ENCODE measurements around the gene LSS. TPM values are rescaled to one million over a fixed set of nuclear protein-coding genes. Genes with fewer than 3 reads are reported as not detected.
"Not testable (repeated sequence)": the region's sequence is repeated elsewhere in the genome, so short reads cannot be mapped to it uniquely, and the experiment has no call there.

Gene LSS
- total RNA-seq, 1 donor from 2014 or later, result 52.7 TPM

- DNase-seq, result no peak
Measured at GRCh38 chr21:46245213-46245915, 16.8 kb upstream of the LSS start.

GRCh38 chr21:46244602-46245001 lies 16.0 kb upstream of the LSS start:
- DNase-seq, result no peak

- no peak for DNase-seq
Measured at GRCh38 chr21:46243960-46244361, 15.4 kb upstream of the LSS start.

GRCh38 chr21:46243325-46243724 lies 14.8 kb upstream of the LSS start:
- DNase-seq, result no peak

- DNase-seq, result not testable (repeated sequence)
Measured at GRCh38 chr21:46241577-46241976, 13.0 kb upstream of the LSS start.

GRCh38 chr21:46239817-46240325 lies 11.3 kb upstream of the LSS start:
- DNase-seq, result no peak

GRCh38 chr21:46237474-46237873 lies 8.9 kb upstream of the LSS start:
- DNase-seq, result no peak

GRCh38 chr21:46234436-46234950 lies 5.9 kb upstream of the LSS start:
- DNase-seq, result no peak

GRCh38 chr21:46229923-46230260 lies 1.3 kb upstream of the LSS start:
- DNase-seq, result no peak

- no peak for DNase-seq
Measured at GRCh38 chr21:46229133-46229922, 754 bp upstream of the LSS start.

- DNase-seq, result no peak
Measured at GRCh38 chr21:46227811-46228344, 696 bp downstream of the LSS start.

GRCh38 chr21:46226920-46227599 lies 1.5 kb downstream of the LSS start:
- no peak for DNase-seq

- DNase-seq, result no peak
Measured at GRCh38 chr21:46226146-46226545, 2.4 kb downstream of the LSS start.

- DNase-seq, result not testable (repeated sequence)
Measured at GRCh38 chr21:46223661-46224060, 4.9 kb downstream of the LSS start.

GRCh38 chr21:46223217-46223616 lies 5.4 kb downstream of the LSS start:
- DNase-seq, result no peak

GRCh38 chr21:46222436-46223116 lies 6.0 kb downstream of the LSS start:
- no peak for DNase-seq

GRCh38 chr21:46221664-46222435 lies 6.7 kb downstream of the LSS start:
- no peak for DNase-seq

- DNase-seq, result no peak
Measured at GRCh38 chr21:46220847-46221246, 7.7 kb downstream of the LSS start.

GRCh38 chr21:46220275-46220810 lies 8.2 kb downstream of the LSS start:
- DNase-seq, result no peak

GRCh38 chr21:46219591-46220239 lies 8.9 kb downstream of the LSS start:
- DNase-seq, result no peak

All from occipital lobe (tissue), 2 donors.